HEK293 (cell line): ENCODE results near the gene POLR2E.
A peak's percentile ranks its signal among the peaks of the same experiment; 100 is the strongest.

ENCODE experiments used
- BCL11B ChIP-seq: fragments of 450-650 bp; formaldehyde crosslinking; IDR thresholded peaks from 2 replicates; pipeline ENCODE4 v1.5.1; 2016; ENCODE audit warnings: low read depth, missing biosample characterization, missing genetic modification characterization
- HIC1 ChIP-seq: fragments of 450-650 bp; formaldehyde crosslinking; IDR thresholded peaks from 2 replicates; pipeline ENCODE4 v1.5.1; 2016; ENCODE audit warnings: missing biosample characterization, missing genetic modification characterization
- MZF1 ChIP-seq: fragments of 450-650 bp; formaldehyde crosslinking; IDR thresholded peaks from 2 replicates; pipeline ENCODE4 v1.5.1; 2017; ENCODE audit warnings: missing biosample characterization, missing genetic modification characterization, borderline replicate concordance
- YY1 ChIP-seq: fragments of 450-650 bp; formaldehyde crosslinking; IDR thresholded peaks from 2 replicates; pipeline ENCODE4 v1.5.1; 2018; ENCODE audit warnings: missing biosample characterization, missing genetic modification characterization
- ZNF132 ChIP-seq: fragments of 450-650 bp; formaldehyde crosslinking; IDR thresholded peaks from 2 replicates; pipeline ENCODE4 v1.5.1; 2017; ENCODE audit warnings: missing biosample characterization, missing genetic modification characterization, borderline replicate concordance
- ZNF211 ChIP-seq: fragments of 450-650 bp; formaldehyde crosslinking; IDR thresholded peaks from 2 replicates; pipeline ENCODE4 v1.5.1; 2016; ENCODE audit warnings: low read depth, missing biosample characterization, missing genetic modification characterization
- ZNF266 ChIP-seq: fragments of 450-650 bp; formaldehyde crosslinking; IDR thresholded peaks from 2 replicates; pipeline ENCODE4 v1.5.1; 2016; ENCODE audit warnings: missing biosample characterization, missing genetic modification characterization, low read depth
- ZNF302 ChIP-seq: fragments of 450-650 bp; formaldehyde crosslinking; IDR thresholded peaks from 2 replicates; pipeline ENCODE4 v1.5.1; 2016; ENCODE audit warnings: missing biosample characterization, missing genetic modification characterization, low read depth
- ZNF311 ChIP-seq: fragments of 450-650 bp; formaldehyde crosslinking; IDR thresholded peaks from 2 replicates; pipeline ENCODE4 v1.5.1; 2017; ENCODE audit warnings: missing biosample characterization, missing genetic modification characterization, borderline replicate concordance
- ZNF416 ChIP-seq: fragments of 450-650 bp; formaldehyde crosslinking; IDR thresholded peaks from 2 replicates; pipeline ENCODE4 v1.5.1; 2016; ENCODE audit warnings: missing biosample characterization, missing genetic modification characterization
- ZNF426 ChIP-seq: fragments of 450-650 bp; formaldehyde crosslinking; IDR thresholded peaks from 2 replicates; pipeline ENCODE4 v1.5.1; 2017; ENCODE audit warnings: missing biosample characterization, missing genetic modification characterization, mild to moderate bottlenecking, inconsistent platforms, moderate library complexity
- ZNF544 ChIP-seq: fragments of 450-650 bp; formaldehyde crosslinking; IDR thresholded peaks from 2 replicates; pipeline ENCODE4 v1.5.0; 2017; ENCODE audit warnings: missing biosample characterization, missing genetic modification characterization
- ZNF561 ChIP-seq: fragments of 450-650 bp; IDR thresholded peaks from 2 replicates; pipeline ENCODE4 v1.5.1; 2018; ENCODE audit warnings: missing biosample characterization, missing genetic modification characterization, borderline replicate concordance
- ZNF571 ChIP-seq: fragments of 450-650 bp; formaldehyde crosslinking; IDR thresholded peaks from 2 replicates; pipeline ENCODE4 v1.5.0; 2017; ENCODE audit warnings: missing biosample characterization, missing genetic modification characterization
- ZNF624 ChIP-seq: fragments of 450-650 bp; formaldehyde crosslinking; IDR thresholded peaks from 2 replicates; pipeline ENCODE4 v1.5.1; 2017; ENCODE audit warnings: missing biosample characterization, missing genetic modification characterization
- ZNF837 ChIP-seq: fragments of 450-650 bp; formaldehyde crosslinking; IDR thresholded peaks from 2 replicates; pipeline ENCODE4 v1.5.1; 2016; ENCODE audit warnings: missing biosample characterization, missing genetic modification characterization
- ZSCAN16 ChIP-seq: fragments of 450-650 bp; formaldehyde crosslinking; IDR thresholded peaks from 2 replicates; pipeline ENCODE4 v1.5.1; 2016; ENCODE audit warnings: missing biosample characterization, missing genetic modification characterization
- ZSCAN18 ChIP-seq: fragments of 450-650 bp; formaldehyde crosslinking; IDR thresholded peaks from 2 replicates; pipeline ENCODE4 v1.5.1; 2016; ENCODE audit warnings: missing biosample characterization, missing genetic modification characterization
- ZSCAN30 ChIP-seq: fragments of 450-650 bp; IDR thresholded peaks from 2 replicates; pipeline ENCODE4 v1.5.1; 2018; ENCODE audit warnings: missing biosample characterization, mild to moderate bottlenecking, missing genetic modification characterization, moderate library complexity
- TF ChIP-seq, protein P1 (sequence below): fragments of 450-650 bp; formaldehyde crosslinking; IDR thresholded peaks from 2 replicates; pipeline ENCODE4 v1.5.1; 2017; ENCODE audit warnings: missing biosample characterization, missing genetic modification characterization
- TF ChIP-seq, protein P2 (sequence below): fragments of 450-650 bp; formaldehyde crosslinking; IDR thresholded peaks from 2 replicates; pipeline ENCODE4 v1.5.1; 2016; ENCODE audit warnings: missing biosample characterization, missing genetic modification characterization
- TF ChIP-seq, protein P3 (sequence below): fragments of 450-650 bp; formaldehyde crosslinking; IDR thresholded peaks from 2 replicates; pipeline ENCODE4 v1.5.1; 2016; ENCODE audit warnings: missing biosample characterization, missing genetic modification characterization

Gene POLR2E

DNA sequence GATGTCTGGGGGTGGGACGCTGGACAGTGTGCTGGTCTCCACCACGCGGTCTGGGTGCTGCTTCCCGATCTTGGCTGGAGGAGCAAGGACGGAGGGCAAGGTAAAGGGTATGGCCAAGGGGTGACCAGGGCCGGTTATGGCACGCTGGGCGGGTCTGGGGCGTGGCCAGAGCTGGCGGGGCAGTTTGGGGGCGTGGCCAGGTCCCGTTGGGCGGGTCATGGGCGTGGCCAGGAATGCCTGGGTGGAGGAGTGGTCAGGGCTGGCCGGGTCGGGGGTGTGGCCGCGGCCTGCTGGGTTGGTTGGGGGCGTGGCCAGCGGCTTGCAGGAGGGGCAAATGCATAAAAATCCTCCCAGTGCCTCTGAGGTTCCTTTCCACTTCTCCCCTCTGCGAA, 27.8 kb upstream of the POLR2E start (continued):
- TF ChIP-seq, protein P1, sequence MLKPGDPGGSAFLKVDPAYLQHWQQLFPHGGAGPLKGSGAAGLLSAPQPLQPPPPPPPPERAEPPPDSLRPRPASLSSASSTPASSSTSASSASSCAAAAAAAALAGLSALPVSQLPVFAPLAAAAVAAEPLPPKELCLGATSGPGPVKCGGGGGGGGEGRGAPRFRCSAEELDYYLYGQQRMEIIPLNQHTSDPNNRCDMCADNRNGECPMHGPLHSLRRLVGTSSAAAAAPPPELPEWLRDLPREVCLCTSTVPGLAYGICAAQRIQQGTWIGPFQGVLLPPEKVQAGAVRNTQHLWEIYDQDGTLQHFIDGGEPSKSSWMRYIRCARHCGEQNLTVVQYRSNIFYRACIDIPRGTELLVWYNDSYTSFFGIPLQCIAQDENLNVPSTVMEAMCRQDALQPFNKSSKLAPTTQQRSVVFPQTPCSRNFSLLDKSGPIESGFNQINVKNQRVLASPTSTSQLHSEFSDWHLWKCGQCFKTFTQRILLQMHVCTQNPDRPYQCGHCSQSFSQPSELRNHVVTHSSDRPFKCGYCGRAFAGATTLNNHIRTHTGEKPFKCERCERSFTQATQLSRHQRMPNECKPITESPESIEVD = no peak
- TF ChIP-seq ZNF837 (tag by site-specific recombination) = no peak
- TF ChIP-seq ZSCAN18 = no peak
- TF ChIP-seq ZNF311 (tag by site-specific recombination) = no peak
- TF ChIP-seq ZNF266 = no peak
- TF ChIP-seq HIC1 (tag by site-specific recombination) = 0 out of 2 replicates have a peak, but pooled peaks have one; percentile 29
- TF ChIP-seq ZNF571 (tag by site-specific recombination) = no peak
- TF ChIP-seq ZNF302 = no peak
- TF ChIP-seq ZNF624 (tag by site-specific recombination) = no peak
- TF ChIP-seq ZNF211 (tag by site-specific recombination) = no peak
- TF ChIP-seq, protein P2, sequence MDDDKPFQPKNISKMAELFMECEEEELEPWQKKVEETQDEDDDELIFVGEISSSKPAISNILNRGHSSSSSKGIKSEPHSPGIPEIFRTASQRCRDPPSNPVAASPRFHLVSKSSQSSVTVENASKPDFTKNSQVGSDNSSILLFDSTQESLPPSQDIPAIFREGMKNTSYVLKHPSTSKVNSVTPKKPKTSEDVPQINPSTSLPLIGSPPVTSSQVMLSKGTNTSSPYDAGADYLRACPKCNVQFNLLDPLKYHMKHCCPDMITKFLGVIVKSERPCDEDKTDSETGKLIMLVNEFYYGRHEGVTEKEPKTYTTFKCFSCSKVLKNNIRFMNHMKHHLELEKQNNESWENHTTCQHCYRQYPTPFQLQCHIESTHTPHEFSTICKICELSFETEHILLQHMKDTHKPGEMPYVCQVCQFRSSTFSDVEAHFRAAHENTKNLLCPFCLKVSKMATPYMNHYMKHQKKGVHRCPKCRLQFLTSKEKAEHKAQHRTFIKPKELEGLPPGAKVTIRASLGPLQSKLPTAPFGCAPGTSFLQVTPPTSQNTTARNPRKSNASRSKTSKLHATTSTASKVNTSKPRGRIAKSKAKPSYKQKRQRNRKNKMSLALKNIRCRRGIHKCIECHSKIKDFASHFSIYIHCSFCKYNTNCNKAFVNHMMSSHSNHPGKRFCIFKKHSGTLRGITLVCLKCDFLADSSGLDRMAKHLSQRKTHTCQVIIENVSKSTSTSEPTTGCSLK = no peak
- no peak for TF ChIP-seq ZSCAN30
- TF ChIP-seq ZNF544 (tag by site-specific recombination) = no peak
- no peak for TF ChIP-seq ZNF416 (tag by site-specific recombination)
- no peak for TF ChIP-seq ZNF426
- TF ChIP-seq YY1 = no peak
- TF ChIP-seq, protein P3, sequence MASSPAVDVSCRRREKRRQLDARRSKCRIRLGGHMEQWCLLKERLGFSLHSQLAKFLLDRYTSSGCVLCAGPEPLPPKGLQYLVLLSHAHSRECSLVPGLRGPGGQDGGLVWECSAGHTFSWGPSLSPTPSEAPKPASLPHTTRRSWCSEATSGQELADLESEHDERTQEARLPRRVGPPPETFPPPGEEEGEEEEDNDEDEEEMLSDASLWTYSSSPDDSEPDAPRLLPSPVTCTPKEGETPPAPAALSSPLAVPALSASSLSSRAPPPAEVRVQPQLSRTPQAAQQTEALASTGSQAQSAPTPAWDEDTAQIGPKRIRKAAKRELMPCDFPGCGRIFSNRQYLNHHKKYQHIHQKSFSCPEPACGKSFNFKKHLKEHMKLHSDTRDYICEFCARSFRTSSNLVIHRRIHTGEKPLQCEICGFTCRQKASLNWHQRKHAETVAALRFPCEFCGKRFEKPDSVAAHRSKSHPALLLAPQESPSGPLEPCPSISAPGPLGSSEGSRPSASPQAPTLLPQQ (tag by site-specific recombination) = no peak
- no peak for TF ChIP-seq ZNF132 (tag by site-specific recombination)
- TF ChIP-seq MZF1 = no peak
- TF ChIP-seq ZNF561 = no peak
- no peak for TF ChIP-seq BCL11B
- TF ChIP-seq ZSCAN16 (tag by site-specific recombination) = no peak
